Tibial nerve (tissue), 4 donors: ENCODE measurements around the gene PSENEN.

Experiments used
- EP300 ChIP-seq, 2 donors: sonication (generic); formaldehyde crosslinking; IDR thresholded peaks; one replicate each; pipeline ENCODE4 v1.6.1; 2017; ENCODE audit warnings: antibody characterized with exemption in 2 of 2, mild to moderate bottlenecking in 1 of 2
- POLR2A ChIP-seq, 2 donors: fragments of 450-650 bp; IDR thresholded peaks; one replicate each; pipeline ENCODE4 v1.6.1; 2017; ENCODE audit warnings: antibody characterized with exemption in 2 of 2, mild to moderate bottlenecking in 2 of 2, moderate library complexity in 2 of 2
- TF ChIP-seq, protein P1 (sequence below), 5 experiments: fragments of 200-600 bp in 3 of 5; fragments of 450-650 bp in 2 of 5; sonication (generic) in 3 of 5; IDR thresholded peaks; one replicate each; pipeline ENCODE4 v1.5.1; 2016 to 2019; ENCODE audit warnings: antibody characterized with exemption in 5 of 5, mild to moderate bottlenecking in 3 of 5, moderate library complexity in 2 of 5

DNA sequence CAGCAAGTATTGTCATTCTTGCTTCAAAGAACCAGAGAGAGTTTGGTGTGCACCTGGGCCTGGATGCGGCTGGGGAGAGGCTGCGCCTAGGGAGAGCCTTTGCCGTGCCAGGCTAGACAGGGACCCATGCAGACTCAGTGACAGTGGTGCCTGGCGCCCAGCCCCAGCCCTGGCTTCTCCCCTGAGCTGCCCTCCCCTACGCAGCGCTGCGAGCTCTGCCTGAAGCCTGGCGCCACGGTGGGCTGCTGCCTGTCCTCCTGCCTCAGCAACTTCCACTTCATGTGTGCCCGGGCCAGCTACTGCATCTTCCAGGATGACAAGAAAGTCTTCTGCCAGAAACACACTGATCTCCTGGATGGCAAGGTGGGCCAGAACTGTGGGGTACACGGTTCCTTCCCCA, 15.7 kb upstream of the PSENEN start:
- TF ChIP-seq, protein P1, sequence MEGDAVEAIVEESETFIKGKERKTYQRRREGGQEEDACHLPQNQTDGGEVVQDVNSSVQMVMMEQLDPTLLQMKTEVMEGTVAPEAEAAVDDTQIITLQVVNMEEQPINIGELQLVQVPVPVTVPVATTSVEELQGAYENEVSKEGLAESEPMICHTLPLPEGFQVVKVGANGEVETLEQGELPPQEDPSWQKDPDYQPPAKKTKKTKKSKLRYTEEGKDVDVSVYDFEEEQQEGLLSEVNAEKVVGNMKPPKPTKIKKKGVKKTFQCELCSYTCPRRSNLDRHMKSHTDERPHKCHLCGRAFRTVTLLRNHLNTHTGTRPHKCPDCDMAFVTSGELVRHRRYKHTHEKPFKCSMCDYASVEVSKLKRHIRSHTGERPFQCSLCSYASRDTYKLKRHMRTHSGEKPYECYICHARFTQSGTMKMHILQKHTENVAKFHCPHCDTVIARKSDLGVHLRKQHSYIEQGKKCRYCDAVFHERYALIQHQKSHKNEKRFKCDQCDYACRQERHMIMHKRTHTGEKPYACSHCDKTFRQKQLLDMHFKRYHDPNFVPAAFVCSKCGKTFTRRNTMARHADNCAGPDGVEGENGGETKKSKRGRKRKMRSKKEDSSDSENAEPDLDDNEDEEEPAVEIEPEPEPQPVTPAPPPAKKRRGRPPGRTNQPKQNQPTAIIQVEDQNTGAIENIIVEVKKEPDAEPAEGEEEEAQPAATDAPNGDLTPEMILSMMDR (IDR thresholded peaks at IDR 0.05), result no peak
- TF ChIP-seq POLR2A (IDR thresholded peaks at IDR 0.05), result no peak
- TF ChIP-seq EP300 (IDR thresholded peaks at IDR 0.05), result no peak
